GM19438 (cell line): ENCODE results near the gene DMBT1.

Experiments used
- ATAC-seq: cut with Tn5 transposase; IDR thresholded peaks from one replicate; pipeline ENCODE4 v1.9.1; 2021; ENCODE audit warnings: low read depth; ENCODE audit not compliant: unreplicated experiment

Gene DMBT1

GRCh38 chr10:122560279-122560804, at the start of gene DMBT1:
DMBT1 (plus strand) TSS chr10:122560754; CDS start chr10:122560771, 17 bp downstream.
- ATAC-seq: no peak

GRCh38 chr10:122513053-122513452, 47.5 kb upstream of the DMBT1 start:
- no peak for ATAC-seq

GRCh38 chr10:122514045-122514840, 46.3 kb upstream of the DMBT1 start:
- no peak for ATAC-seq

DNA sequence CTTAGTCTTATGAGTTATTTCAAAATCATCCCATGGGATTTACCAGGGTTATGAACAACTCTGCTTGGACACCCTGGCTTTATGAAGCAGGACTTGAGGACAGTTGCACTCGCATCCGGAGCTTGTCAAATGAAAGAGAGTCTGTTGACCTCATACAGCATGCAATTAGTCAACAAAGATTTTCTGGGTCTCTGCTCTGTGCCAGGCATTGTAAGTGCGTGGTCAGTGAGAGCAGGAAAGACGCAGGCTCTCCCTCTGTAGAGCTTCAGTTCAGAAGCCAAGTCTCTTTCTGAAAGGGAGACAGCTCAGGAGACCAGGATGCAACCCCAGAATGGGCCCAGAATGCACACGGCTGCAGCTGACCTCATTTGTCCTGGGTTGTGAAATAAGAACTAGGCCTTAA, 45.5 kb upstream of the DMBT1 start:
- ATAC-seq: no peak

GRCh38 chr10:122515588-122516231, 44.8 kb upstream of the DMBT1 start:
- no peak for ATAC-seq

DNA sequence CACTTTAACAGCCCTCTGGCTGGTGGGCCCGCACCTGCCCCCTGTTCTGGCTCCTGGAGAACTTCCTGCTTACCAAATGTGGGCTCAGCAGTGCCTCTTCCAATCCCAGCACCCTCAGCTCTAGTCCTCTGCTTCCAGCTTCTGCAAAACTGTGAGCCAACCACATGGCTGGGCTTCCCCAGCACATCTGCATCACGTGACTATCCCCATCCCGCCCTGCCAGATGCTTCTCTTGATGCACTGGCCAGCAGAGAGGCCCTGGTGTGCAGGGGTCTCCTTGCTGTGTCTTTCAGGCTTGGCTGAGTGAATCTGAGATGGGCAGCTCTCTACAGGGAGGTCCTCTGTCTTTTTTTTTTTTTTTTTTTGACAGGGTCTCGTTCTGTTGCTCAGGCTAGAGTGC, 43.8 kb upstream of the DMBT1 start:
- no peak for ATAC-seq

GRCh38 chr10:122519144-122519543, 41.4 kb upstream of the DMBT1 start:
- ATAC-seq: no peak

- ATAC-seq: no peak
These were observed 40.7 kb upstream of the DMBT1 start for GRCh38 chr10:122519873-122520272.

- no peak for ATAC-seq
These were observed 39.5 kb upstream of the DMBT1 start for GRCh38 chr10:122521011-122521410.

- ATAC-seq: no peak
These were observed 35.7 kb upstream of the DMBT1 start for GRCh38 chr10:122524811-122525210.

DNA sequence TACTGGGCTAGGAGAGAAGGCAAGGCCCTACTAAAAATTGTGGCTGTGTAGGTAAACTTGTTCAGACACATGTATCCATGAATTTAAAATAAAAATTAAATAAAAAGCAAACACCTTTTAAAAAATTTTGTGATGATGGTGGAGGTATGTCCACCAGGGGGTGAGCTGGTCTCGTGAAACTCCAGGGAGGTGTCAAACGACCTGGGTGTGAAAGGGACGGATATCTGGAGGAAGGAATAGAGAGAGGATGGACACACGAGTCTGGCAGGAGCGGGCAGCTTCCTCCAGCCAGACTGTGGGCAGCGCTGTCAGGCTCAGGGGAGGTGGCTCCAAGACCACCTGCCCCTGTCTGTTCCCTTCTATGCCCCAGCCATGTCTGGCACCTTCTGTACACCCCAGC, 34.8 kb upstream of the DMBT1 start:
- no peak for ATAC-seq

- no peak for ATAC-seq
These were observed 33.7 kb upstream of the DMBT1 start for GRCh38 chr10:122526892-122527291.

DNA sequence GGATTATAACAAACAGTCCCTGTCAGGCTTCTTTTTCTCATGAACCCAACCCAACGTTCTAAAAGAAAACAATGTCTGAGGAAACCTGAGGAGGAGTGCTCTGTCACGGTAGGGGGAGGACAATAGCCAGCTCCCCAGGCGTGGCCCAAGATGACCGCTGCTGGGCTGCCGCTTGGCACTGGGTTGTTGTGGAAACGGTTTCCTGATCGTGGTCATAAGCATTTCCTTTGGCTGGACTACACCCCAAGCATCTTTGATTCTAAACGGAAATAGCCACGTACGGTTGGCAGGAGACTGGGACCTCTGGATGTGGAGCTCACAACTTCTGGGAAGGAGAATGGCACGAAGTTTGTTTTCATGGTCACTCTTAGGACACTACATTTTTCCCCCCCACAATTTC, 30.4 kb upstream of the DMBT1 start:
- ATAC-seq: no peak

DNA sequence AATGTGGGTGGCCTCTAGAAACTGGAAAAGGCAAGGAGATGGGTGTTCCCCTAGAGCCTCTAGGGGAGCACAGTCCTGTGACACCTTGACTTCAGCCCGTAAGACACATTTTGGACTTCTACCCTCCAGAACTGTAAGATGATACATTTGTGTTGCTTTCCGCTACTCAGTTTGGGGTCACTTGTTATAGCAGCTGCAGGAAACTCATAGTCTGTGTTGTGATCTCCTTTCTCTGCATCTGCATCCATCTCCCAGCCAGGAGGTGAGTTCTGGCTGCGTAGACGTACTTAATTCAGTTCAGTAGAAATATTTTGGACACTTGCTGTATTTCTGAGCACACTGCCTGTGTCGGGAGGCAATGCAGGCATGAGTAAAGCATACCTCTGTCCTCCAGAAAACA, 29.3 kb upstream of the DMBT1 start:
- ATAC-seq: no peak

- no peak for ATAC-seq
These were observed 28.6 kb upstream of the DMBT1 start for GRCh38 chr10:122531939-122532338.

- ATAC-seq: no peak
These were observed 27.8 kb upstream of the DMBT1 start for GRCh38 chr10:122532601-122533296.

- ATAC-seq: no peak
These were observed 23.0 kb upstream of the DMBT1 start for GRCh38 chr10:122537545-122537944.

- no peak for ATAC-seq
These were observed 19.0 kb upstream of the DMBT1 start for GRCh38 chr10:122541541-122542002.

DNA sequence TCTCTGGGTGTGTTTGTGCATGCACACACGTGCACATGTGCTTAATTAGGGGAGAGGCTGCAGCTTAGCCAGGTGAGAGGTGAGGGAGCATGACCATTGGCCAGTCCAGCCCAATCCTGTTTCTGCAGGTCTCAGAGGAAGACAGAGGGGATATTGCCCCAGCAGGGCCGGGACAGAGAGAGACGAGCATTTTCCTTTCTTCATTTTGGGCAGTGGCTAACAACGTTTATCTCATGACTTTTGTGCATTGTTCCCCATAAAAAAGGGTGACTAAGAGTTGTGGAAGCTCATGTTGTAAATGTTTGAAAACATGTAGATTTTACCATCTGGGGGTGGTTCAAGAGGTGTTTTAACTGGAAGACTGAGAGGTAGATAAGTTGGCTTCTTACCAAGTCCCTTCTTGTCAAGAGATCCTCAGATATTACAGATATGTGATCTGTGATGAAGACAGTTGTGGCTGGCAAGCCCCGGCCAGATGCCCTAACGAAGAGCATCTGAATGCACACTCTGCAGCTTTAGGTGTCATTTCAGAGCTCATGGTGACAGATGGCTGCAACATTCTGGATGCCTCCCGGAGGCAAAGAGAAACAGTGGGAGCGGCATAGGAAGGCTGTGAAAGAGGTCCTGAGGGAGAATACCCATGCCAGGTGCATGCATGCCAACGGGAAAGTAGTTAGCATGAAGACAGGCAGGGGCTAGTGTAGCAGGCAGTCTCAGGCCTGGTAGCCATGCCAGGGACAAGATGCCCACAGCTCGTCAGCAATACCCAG, 16.7 kb upstream of the DMBT1 start:
- no peak for ATAC-seq

GRCh38 chr10:122544493-122544892, 16.1 kb upstream of the DMBT1 start:
- ATAC-seq: no peak
